D341Med (cell line): ENCODE results near the gene NAT8L.

Source experiments
- DNase-seq: peaks from one replicate; pipeline ENCODE4 v3.0.0; 2012; ENCODE audit warnings: low spot score

NAT8L gene

GRCh38 chr4:2075987-2076907 lies 17.1 kb downstream of the NAT8L start:
- peak; percentile 29 for DNase-seq

GRCh38 chr4:2076908-2077536 lies 17.9 kb downstream of the NAT8L start:
- peak; percentile 28 for DNase-seq

GRCh38 chr4:2077537-2078460 lies 18.7 kb downstream of the NAT8L start:
- DNase-seq, result peak; percentile 24

- DNase-seq, result peak; percentile 14
Observed at GRCh38 chr4:2078584-2078983, 19.5 kb downstream of the NAT8L start.

GRCh38 chr4:2079006-2079405 lies 19.9 kb downstream of the NAT8L start:
- no peak for DNase-seq

- DNase-seq, result peak; percentile 15
Observed at GRCh38 chr4:2079926-2080325, 20.8 kb downstream of the NAT8L start.

GRCh38 chr4:2080429-2081300 lies 21.5 kb downstream of the NAT8L start:
- DNase-seq, result no peak

- DNase-seq, result no peak
Observed at GRCh38 chr4:2081540-2081939, 22.4 kb downstream of the NAT8L start.

- peak; percentile 19 for DNase-seq
Observed at GRCh38 chr4:2082118-2082517, 23.0 kb downstream of the NAT8L start.

- no peak for DNase-seq
Observed at GRCh38 chr4:2082627-2083026, 23.5 kb downstream of the NAT8L start.

- peak; percentile 20 for DNase-seq
Observed at GRCh38 chr4:2083116-2083825, 24.1 kb downstream of the NAT8L start.

GRCh38 chr4:2083826-2084160 lies 24.7 kb downstream of the NAT8L start:
- no peak for DNase-seq

- peak; percentile 29 for DNase-seq
Observed at GRCh38 chr4:2084316-2084715, 25.2 kb downstream of the NAT8L start.

GRCh38 chr4:2085496-2085901 lies 26.4 kb downstream of the NAT8L start:
- peak; percentile 17 for DNase-seq

GRCh38 chr4:2087170-2087569 lies 28.0 kb downstream of the NAT8L start:
- peak; percentile 12 for DNase-seq

- no peak for DNase-seq
Observed at GRCh38 chr4:2089222-2089621, 30.1 kb downstream of the NAT8L start.

GRCh38 chr4:2090642-2091041 lies 31.5 kb downstream of the NAT8L start:
- DNase-seq, result no peak

- no peak for DNase-seq
Observed at GRCh38 chr4:2091990-2092668, 33.0 kb downstream of the NAT8L start.

GRCh38 chr4:2092669-2093053 lies 33.5 kb downstream of the NAT8L start:
- no peak for DNase-seq

- DNase-seq, result no peak
Observed at GRCh38 chr4:2093265-2093664, 34.1 kb downstream of the NAT8L start.
